Measurements from ENCODE around the gene VAV2.
"Not testable (repeated sequence)": the region's sequence is repeated elsewhere in the genome, so short reads cannot be mapped to it uniquely, and the experiment has no call there.

Gene VAV2

DNA sequence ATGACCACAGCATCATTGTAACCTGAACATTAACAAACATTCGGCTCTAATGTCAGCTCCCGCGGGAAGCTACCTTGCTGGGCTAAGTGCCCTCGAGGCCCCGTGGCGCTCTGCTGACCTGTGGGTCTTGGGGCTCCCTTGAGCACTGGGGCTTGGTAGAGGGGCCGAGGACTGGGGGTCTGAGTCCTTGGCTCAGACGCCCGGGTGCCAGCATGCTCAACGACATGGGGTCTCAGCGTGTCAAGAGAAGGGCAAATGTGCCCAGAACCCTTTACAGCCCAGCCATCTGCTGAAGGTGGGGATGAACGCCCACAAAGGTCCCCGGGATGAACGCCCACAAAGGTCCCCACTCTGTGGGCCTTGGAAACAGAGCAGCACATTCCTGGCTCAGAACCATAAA lies 214.3 kb downstream of the VAV2 start:
- in situ Hi-C loops (cut with HindIII; ENCODE audit: low sequenced_read_pairs): no loop called here

DNA sequence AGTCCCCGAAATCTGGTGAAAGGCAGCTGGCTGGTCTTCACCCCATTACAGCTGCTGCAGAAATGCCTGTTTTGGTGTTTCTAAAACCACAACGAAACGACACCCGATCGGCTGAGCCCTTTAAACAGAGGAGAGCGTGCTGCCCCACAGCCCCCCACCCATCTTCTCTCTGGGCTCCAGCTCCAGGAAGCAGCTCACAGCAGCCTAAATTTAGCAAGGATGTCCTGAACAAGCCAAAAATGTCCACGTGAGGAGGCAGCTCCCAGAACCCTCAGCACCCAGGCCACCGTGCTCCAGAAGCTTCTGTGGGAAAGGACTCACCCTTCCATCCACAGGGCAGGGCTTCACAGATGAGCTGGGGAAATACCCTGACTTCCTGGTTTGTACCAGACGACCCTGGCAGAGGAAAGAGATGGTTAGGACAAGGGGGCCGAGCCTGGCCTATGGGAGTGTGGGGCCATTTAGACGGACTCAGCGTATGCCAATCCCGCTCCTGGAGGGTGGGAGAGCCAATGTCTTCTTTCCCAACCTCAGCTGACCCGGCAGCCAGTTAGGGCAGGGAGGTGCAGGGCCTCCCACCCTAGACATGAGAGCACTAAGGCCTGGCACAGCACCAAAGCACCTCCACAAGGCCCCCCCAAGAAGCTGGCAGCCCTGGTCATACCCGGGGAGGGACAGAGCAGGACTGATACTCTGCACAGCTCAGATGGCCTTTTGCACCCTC lies 214.9 kb downstream of the VAV2 start:
- in situ Hi-C loops (cut with HindIII; ENCODE audit: low sequenced_read_pairs): no loop called here

GRCh38 chr9:133775951-133776905 lies 215.9 kb downstream of the VAV2 start:
- in situ Hi-C loops (cut with HindIII; ENCODE audit: low sequenced_read_pairs): no loop called here

DNA sequence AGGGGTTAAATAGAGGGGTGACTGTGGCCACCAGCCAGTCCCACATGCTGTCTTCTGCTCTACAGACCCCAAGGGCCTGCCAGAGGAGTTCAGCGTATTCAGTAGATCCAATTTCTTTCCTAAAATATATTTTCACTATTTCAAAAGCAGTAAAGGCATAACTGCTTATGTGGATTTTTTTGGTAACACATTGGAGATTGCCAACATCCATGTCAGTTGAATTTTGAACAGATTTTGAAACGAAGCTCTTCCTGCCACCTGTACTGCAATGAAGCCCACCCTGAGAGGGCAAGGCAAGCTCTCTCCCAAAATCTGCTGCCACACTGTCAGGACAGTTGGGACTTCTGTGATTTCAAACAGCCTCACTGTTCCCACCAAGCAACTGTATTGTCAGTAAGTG lies 216.8 kb downstream of the VAV2 start:
- in situ Hi-C loops (cut with HindIII; ENCODE audit: low sequenced_read_pairs): no loop called here

- in situ Hi-C loops (cut with HindIII; ENCODE audit: low sequenced_read_pairs): no loop called here
Observed at GRCh38 chr9:133774799-133775198, 217.3 kb downstream of the VAV2 start.

DNA sequence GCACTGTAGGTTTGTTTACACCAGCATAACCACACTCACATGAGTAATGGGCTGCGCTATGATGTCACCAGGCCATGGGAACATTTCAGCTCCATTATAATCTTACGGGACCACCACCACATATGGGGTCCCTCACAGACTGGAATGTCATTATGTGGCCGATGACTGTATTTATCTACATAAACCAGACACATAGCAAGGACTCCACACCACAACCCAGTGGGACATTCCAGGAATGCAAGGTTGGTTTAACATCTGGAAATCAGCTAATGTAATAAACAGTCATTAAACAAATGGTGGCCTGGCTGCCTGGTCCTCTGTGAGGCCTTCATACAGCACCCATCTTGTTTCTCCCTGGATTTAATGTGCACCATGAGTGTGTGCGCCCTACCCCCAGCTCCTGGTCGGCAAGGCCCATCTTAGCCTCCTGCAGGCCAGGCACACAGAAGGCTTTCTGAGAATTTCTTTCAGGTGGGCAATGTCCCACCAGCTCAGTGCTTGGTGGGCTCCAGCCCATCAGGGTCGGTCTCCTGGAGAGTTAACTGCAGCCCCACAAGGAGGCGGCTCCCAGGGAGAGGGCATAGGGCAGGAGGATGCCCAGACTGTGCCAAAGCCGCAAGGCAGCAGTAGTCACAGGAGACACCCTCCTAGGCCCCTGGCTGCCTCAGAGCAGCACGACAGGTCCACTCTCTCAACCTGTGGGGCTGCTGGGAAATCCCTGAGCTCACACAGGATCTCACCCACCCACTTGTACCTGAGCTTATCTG lies 218.1 kb downstream of the VAV2 start:
- in situ Hi-C loops (cut with HindIII; ENCODE audit: low sequenced_read_pairs): no loop called here

GRCh38 chr9:133772581-133772980 lies 219.5 kb downstream of the VAV2 start:
- in situ Hi-C loops (cut with HindIII; ENCODE audit: low sequenced_read_pairs): no loop called here

GRCh38 chr9:133771486-133772482 lies 220.3 kb downstream of the VAV2 start:
- in situ Hi-C loops (cut with HindIII; ENCODE audit: low sequenced_read_pairs): no loop called here

DNA sequence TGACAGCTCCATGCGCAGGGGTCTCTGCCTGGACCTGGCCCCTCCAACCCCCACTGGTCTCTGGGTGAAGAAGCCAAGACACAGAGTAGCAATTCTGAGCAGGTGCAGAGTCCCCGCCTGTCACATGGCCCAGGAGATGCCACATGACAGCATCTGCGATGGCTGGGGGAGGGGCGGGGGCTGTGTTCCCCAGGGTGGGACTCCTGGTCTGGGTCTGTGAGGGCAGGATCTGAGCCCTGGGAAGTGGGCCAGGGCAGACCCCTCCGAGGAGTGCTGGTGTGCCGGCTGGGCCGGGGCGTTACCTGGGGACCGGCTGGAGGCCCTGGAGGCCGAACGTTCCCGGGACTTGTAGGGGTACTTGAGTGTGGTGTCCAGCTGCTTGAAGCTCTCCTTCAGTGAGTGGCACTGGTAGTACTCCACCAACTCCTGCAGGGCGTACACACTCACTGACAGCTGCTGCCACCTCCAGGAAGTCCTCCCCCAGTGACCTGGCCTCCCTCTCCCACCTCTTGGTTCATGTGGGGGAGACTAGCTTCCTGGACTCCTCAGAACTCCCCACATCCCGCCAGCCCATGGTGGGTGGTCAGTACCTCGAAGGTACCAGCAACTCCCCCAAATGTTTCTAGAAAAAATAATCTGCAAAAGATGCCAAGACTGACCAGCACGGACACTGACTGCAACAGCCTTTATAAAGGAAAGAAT lies 221.9 kb downstream of the VAV2 start:
- in situ Hi-C loops (cut with HindIII; ENCODE audit: low sequenced_read_pairs): no loop called here

DNA sequence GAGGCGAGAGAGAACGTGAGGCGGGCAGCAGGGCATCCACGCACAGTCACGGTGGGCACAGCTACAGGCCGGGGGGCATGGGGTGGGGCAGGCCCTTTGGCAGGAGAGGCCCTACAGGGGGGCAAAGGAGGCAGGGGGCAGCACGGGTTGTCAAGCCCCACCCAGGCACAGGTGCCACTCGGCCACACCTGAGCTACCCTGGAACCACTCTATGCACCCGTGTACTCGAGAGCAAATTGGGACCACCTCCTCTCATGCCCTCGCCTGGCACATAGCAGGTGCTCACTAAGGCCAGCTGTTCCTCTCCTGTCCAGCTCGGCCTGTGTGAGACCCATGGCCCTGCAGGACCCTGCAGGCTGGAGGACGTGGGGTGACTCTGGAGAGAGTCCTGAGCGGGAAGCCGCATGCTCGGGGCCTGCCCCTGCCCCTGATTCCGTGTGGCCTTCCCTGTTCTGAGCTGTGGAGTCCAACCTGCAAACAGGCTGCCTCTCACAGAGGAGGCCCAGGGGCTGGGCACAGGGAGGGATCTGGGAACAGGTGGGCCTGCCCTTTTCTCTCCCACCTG lies 222.5 kb downstream of the VAV2 start:
- in situ Hi-C loops (cut with HindIII; ENCODE audit: low sequenced_read_pairs): no loop called here

DNA sequence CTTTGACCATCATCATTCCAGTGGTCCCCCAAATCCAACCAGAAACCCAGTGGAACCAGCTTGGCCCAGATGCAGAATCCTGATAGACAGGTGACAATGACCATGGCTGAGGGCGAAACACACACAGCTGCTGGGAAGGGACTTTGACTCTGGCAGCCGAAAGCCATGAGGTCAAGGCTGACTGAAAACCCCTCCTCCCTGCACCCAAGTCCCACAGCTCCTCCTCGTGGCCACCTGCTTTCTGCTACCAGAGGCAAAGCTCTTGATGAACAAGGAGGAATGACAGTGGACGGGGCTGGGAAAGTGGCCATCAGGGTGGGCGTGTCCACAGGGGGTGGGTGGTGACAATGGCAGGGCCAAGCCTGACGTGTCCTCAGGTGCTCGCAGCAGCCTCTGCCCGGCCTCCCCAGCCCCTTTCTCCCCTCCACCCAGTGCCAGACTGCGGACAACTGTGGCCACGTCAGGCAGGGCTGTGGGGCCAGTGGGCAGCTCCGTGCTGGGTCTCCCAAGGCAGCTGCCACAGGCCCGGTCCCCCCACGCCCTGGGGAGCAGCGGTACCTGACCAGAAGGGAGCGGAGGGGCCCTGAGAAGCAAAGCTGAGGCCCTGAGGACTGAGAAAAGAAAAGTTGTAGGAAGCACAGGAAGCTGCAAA lies 223.1 kb downstream of the VAV2 start:
- in situ Hi-C loops (cut with HindIII; ENCODE audit: low sequenced_read_pairs): no loop called here

- in situ Hi-C loops (cut with HindIII; ENCODE audit: low sequenced_read_pairs): no loop called here
Observed at GRCh38 chr9:133768371-133768858, 223.7 kb downstream of the VAV2 start.

GRCh38 chr9:133767625-133768024 lies 224.5 kb downstream of the VAV2 start:
- in situ Hi-C loops (cut with HindIII; ENCODE audit: low sequenced_read_pairs): no loop called here

- in situ Hi-C loops (cut with HindIII; ENCODE audit: low sequenced_read_pairs): no loop called here
Observed at GRCh38 chr9:133767008-133767407, 225.1 kb downstream of the VAV2 start.

GRCh38 chr9:133766234-133766633 lies 225.9 kb downstream of the VAV2 start:
- in situ Hi-C loops (cut with HindIII; ENCODE audit: low sequenced_read_pairs): not testable (repeated sequence)

GRCh38 chr9:133763272-133764183 lies 228.6 kb downstream of the VAV2 start:
- in situ Hi-C loops (cut with HindIII; ENCODE audit: low sequenced_read_pairs): no loop called here

- in situ Hi-C loops (cut with HindIII; ENCODE audit: low sequenced_read_pairs): no loop called here
Observed at GRCh38 chr9:133762488-133763271, 229.4 kb downstream of the VAV2 start.

Measured in endothelial cell of hepatic sinusoid (primary cell).